Heart left ventricle (tissue), 13 donors: Measurements from ENCODE around the gene BBOX1.

ENCODE experiments used
- POLR2A ChIP-seq, 2 donors: fragments of 450-650 bp; IDR thresholded peaks; one replicate each; pipeline ENCODE4 v1.6.1; 2017; ENCODE audit warnings: antibody characterized with exemption in 2 of 2, mild to moderate bottlenecking in 2 of 2, moderate library complexity in 2 of 2
- TF ChIP-seq, protein P1 (sequence below), 12 donors: fragments of 200-600 bp; sonication (generic) in 4 of 12; IDR thresholded peaks; one replicate each; pipeline versions ENCODE4 v1.5.0 to v1.8.0; 2018 to 2022; ENCODE audit warnings: antibody characterized with exemption in 12 of 12, mild to moderate bottlenecking in 5 of 12
- donor health status: ischemic (EF 13 %, LVEDD 7.1; RV severe dilation, severe dysfunction).
- donor health status: DM: no; HTN: yes; CAD: no.
- donor health status: DM: no; HTN: no; CAD: no.
- donor health status: ischemic (EF 25% LVEDD 6.9; RV normal size, moderate dysfunction).
- donor health status: ischemic (EF 25% LVEDD 5.7; RV mildly dilated, moderate dysfunction).
- donor health status: ischemic (EF 35%, LVEDD 5.7; RV mildly dilated, moderate dysfunction).
- donor health status: nonischemic (EF 11% LVEDD 7.7; RV severe dilation, severe dysfunction).
- donor health status: DM: yes; HTN: yes; CAD: no.
- donor health status: PGD.
- donor health status: ischemic (EF 29% LVEDD 5.4; RV normal size, mild dysfunction).
- donor health status: nonischemic (EF 23%, LVEDD 6.1; RV moderate dilation, normal function).

DNA sequence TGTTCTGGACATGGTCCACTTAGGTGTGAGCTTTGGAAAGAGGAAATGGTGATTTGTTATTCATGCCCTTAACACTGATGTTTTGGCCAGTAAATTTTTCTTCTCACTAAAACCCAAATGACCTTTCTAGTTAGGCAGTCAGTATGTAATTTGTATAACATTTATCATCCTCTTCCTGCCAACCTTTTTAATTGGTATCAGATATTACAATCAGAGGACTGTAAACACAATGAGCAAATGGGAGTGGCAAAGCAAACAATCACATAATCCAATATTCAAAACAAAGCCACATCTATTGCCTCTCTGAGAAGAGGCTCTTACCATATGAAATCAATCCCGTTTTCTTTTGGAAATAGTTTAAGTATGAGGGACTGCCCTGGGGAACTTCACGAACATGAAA is 49.1 kb downstream of the BBOX1 start:
- TF ChIP-seq, protein P1, sequence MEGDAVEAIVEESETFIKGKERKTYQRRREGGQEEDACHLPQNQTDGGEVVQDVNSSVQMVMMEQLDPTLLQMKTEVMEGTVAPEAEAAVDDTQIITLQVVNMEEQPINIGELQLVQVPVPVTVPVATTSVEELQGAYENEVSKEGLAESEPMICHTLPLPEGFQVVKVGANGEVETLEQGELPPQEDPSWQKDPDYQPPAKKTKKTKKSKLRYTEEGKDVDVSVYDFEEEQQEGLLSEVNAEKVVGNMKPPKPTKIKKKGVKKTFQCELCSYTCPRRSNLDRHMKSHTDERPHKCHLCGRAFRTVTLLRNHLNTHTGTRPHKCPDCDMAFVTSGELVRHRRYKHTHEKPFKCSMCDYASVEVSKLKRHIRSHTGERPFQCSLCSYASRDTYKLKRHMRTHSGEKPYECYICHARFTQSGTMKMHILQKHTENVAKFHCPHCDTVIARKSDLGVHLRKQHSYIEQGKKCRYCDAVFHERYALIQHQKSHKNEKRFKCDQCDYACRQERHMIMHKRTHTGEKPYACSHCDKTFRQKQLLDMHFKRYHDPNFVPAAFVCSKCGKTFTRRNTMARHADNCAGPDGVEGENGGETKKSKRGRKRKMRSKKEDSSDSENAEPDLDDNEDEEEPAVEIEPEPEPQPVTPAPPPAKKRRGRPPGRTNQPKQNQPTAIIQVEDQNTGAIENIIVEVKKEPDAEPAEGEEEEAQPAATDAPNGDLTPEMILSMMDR (IDR thresholded peaks at IDR 0.05), result no peak
- no peak for TF ChIP-seq POLR2A (IDR thresholded peaks at IDR 0.05)
